NOMO-1 treated with DMSO at 0.1 percent for 48 hours (cell line): ENCODE data around the gene RPS6KA5.
A peak's percentile ranks its signal among the peaks of the same experiment; 100 is the strongest.
"Not testable (repeated sequence)": the region's sequence is repeated elsewhere in the genome, so short reads cannot be mapped to it uniquely, and the experiment has no call there.

Experiments used
- DNase-seq: peaks from one replicate; lab custom pipeline; 2025; ENCODE audit not compliant: unreplicated experiment; lab: John Stamatoyannopoulos, UW

Gene RPS6KA5

DNA sequence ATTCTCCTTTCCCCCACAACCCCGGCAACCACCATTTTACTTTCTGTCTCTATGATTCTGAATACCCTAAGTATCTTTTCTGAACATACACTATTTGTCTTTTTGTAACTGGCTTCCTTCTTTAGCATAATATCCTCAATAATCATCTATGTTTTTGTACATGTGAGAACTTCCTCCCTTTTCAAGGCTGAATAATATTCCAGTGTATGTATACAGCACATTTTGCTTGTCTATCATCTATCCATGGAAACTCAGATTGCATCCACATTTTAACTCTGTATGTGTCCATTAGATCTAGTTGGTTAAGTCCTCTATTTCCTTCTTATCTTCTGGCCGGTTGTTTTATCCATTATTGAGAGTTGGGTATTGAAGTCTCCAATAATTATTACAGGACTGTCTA is 180.2 kb downstream of the RPS6KA5 start:
- no peak for DNase-seq

DNA sequence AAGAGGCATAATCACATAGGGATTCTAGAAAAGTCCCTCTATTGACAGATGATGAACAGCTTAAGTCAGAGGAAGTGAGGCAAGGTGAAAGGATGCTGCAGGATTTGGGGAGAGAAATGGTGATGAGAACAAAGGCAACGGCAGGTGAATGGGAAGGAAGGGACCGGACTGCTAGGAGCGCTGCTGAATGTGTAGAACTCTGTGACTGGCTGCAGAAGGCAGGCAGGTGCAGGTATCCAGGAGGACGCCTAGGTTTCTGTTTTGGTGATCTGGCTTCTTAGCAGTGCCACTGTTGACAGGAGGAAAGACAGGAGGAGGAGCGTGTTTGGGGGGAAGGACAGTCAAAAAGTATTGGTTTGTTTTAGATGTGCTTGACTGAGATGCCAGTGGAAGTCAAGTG is 185.8 kb downstream of the RPS6KA5 start:
- no peak for DNase-seq

DNA sequence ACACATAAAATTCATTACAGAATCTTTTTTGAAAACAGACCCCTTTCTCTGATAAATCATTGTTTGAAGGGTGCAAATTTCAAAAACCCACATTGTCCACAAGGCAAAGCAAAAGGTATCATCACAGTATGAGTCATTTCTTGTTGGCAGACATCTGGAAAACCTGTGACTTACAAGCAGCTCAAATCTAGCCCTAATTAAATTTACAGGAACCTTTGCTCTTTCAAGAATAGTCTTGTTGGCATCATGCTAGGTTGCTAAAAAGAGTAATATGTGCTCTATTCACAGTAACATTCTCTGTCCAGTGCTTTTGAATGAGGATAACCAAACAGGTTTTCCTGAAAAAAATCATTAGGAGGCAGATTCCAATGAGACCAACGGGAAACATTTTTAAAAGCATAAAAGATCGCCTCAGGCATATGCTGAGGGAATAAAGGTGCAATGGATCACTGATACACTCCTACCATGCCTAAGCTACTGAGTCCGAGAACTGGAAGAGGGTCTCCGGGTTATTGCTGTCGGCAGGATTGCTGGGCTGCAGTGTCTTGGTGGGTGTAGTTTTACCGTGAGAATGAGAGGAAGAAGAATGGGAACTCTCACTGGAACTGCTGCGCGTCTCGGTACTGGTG is 188.7 kb downstream of the RPS6KA5 start:
- no peak for DNase-seq

DNA sequence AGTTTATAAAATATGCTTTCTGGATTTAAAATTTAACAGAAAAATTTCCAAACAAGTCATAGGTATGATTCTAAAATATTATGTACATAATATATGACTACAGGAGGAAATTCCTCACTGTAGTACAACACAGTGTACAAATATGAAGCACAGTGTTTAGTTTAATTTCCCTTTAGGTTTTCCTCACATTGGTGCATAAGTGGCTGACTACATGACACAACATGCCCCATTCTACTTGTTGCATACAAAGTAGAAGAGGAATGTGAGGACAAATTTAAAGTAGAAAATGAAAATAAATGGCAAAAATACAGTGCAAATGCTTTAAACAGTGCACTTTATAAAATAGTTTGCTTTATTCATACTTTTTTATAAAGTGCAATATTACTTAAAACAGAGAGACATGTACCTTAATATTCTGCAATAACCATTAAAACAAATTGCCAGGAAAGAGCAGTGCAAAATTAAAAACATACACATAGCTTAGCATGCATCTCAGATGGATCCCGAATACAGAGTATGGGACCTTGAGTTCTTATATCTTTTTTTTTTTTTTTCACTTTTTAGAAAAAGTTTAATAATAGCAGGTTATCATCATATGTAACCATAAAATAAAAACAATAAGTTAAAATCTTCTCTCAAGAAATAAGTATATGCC is 189.4 kb downstream of the RPS6KA5 start:
- DNase-seq, result no peak

DNA sequence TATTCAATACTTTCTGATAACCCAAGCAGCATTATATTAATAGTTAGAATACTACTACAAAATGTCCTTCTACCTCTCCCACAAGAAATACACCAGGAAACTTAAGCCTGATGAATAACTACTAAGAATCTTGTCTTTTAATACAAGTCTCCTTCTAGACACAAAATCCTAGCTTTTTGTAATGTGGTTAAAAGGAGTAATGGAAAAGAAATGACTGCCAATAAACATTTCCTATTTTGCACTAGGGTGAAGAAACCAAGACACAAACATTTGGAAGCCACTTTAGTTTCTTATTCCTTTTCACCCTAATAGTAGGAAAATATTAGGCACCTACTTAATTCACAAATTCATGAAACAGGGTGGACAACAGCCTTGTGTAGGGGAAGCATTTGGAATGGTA is 192.9 kb downstream of the RPS6KA5 start:
- DNase-seq, result no peak

DNA sequence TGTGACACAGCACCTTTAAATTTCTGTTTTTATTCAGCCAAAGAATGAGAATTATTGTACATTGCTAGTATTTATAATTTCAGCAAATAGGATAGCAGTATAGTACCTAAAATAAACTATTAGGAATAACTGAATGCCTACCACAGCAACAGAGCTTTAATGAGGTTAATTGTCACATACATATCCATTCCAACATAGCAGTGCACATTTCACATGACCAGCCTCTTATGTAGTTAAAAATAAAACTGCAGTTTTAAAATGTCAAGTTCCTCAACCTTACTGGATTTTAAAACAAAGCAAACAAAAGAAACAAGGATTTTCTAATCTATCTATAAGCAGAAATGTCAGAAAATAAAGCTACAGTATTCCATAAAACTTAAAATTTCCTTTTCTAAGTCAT is 193.6 kb downstream of the RPS6KA5 start:
- no peak for DNase-seq

DNA sequence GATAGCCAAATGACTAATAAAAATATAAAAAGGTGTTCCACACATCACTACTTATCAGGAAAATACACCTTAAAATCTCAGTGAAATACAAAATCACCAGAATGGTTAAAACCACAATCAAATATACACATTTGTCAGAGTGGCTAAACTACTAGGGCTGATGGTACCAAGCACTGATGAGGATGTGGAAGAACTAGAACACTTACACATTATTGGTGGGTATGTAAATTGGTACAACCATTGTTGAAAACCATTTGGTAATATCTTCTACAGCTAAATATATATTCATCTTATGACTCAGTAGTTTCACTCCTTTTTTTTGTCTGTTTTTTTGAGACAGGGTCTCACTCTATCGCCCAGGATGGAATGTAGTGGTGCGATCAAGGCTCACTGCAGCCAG is 195.7 kb downstream of the RPS6KA5 start:
- no peak for DNase-seq

DNA sequence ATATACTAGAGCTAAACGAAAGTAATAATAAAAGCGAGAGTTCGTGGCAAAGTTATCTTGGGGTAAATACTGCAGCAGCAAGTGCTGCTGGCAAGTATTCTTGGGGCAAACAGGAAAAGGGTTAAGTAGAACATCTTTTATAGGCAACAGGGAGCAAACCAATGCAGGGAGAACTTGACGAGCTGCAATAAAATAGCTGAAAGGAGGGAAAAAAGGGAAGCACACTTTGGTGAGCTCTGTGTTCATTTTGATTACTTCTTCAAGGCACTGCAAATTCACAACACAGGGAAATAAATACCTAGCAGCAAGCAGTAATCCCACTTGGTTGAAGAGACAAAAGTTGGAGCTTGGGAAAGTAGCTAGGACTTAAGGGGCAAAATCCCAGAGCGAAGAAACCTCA is 201.9 kb downstream of the RPS6KA5 start:
- peak; percentile 4 for DNase-seq

DNA sequence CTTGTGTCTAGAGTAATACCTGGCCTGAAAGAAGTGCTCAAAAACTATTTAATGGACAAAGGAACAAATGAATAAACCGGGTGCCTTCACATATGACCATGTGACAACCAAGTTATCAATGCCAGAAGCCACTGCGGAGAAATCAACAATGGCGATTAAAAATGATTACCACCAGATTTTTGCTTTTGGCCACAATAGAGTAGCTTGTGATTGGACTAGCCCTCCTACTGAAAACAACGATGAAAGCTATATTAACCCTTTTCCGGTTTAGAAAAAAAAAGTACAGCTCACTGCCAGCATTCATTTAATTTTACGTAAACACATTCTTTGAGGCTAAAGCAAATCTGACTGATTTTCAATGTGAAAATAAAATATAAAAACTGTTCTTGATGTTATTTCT is 202.6 kb downstream of the RPS6KA5 start:
- DNase-seq, result no peak

DNA sequence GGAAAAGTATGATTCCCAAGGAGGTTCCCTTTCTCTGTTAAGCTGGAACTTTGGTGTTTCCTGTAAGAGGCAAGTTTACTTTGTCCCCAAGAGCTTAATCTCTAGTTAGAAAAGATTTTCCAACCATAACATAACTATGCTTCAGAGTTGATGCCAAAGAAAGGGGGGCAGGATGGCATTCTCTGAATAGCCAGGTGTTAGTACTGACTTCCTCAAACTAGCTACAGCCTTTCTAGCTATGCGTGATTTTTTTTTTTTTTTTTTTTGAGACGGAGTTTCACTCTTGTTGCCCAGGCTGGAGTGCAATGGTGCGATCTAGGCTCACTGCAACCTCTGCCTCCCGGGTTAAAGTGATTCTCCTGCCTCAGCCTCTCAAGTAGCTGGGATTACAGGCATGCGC is 204.3 kb downstream of the RPS6KA5 start:
- DNase-seq, result not testable (repeated sequence)

DNA sequence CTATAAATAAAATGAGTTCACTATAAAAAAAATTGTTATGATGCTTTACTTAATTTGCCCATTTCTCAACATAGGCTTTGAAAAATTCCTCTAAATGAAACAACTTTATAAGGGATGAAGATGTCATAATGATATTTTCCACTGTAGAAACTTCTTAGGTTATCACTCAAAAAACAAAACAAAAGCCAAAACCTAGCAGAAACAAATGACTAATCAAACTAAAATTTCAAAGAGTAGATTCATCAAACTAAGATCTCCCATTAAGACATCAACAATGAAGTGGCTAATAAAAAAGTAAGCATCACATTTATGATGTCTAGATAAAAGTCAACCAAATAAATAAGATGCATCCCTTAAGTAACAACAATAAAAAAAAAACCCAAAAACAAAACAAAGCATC is 207.3 kb downstream of the RPS6KA5 start:
- no peak for DNase-seq

DNA sequence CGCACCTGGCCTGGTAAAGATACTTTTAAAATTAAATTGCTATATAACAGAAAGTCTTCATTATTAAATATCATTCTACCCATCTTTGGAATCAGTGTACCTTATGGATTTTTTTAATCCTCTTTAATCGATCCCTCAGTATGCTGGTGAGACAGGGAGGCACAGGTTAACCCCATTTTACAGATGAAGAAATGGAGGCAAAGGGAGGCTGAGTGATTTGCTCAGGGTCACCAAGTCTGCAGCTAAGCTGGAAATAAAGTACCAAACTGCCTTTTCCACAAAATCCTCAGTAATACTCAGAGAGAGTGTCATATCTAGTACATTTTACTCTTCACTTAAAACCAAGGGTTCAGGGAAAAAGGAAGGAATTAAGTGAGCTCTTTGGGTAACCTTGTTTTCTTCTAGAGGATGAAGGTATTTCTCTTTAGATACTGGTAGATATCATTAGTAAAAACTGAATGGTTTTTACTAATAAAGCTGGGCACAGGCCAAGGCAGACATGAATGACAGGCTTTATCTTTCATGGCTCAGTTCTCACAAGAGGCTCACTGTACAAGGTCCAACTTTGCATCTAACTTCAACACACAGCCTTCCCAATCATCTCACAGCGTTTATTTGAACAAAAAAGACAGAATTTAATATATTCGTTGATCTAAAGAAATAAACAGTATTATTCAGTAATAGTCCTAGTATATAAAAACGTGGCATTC is 209.0 kb downstream of the RPS6KA5 start:
- no peak for DNase-seq

DNA sequence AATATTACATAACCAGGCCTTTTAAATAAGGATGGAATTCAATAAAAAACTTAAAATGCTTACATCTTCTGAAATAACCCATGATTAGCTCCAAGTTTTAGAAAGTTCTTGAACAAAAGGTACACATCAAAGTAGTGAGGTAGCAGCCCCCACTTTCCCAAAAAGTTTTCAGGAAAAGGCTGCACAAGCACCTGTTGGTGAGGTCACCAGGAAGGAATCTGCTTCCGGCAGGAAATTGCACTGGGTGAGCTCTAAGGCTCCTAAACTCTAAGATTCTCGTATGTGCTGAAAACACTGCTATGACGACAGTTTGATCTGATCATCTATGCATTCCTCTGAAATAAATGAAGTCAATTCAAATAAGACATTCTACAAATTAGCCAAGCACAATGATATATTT is 210.0 kb downstream of the RPS6KA5 start:
- no peak for DNase-seq

DNA sequence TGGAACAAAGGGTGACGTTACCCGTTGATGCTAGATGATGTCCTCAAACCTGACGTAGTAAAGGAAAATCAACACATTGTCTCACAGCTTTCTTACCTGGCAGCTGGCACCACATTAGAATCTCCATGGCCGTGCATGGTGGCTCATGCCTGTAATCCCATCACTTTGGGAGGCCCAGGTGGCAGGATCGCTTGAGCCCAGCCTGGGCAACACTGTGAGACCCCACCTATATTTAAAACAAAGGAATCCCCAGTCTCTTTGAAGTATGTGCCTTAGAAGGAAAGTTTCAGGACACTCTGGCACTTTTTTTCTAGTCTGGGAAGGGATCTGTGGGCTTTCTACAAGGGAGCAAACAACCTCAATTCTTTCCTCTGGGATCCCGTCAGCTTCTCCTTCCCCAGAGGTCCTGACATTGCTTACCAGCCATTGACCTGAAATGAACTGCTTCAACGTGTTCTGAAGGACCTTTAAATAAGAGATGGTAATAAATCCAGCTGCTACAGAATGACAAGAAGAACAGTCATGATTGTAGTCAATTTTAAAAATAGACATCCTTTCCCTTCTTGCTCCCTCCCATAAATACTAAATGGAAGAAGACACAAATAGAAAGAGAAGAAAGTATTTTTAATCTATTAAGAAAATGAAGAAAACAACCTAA is 210.5 kb downstream of the RPS6KA5 start:
- no peak for DNase-seq

DNA sequence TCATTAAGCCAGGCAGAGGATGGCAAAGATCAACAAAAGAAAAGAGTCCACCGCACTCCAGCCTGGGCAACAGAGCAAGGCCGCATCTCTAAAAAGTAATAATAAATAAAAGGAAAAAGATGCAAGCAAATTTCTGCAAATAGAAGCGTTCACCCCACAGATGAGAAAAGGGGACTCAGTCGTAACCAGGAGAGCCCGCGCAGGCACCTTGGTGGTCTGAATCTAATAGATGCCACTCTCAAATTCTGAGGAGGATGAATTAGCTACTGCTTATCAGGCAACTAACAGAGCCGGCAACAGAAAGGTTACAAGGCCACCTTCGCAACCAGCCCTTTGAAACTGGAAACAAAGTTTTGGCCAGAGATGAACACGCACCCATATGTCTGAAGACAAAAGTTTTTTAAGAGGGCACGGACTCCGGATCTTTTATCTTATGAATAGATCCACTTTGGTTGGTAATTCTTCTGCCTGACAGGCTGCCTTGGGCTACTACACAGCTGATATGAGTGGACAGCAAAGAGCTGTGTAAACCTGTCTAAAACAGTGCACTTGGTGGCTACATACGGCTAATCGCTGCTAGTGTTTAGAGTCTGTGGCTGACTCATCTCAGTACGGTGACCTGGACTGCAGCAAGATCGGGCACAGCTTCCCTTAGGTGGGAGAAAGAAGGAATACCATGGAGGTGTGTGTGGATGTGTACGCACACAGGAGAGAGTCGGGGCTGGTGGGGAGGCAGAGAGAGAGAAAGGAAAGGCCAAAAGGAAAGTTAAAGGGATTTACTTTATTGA is 211.3 kb downstream of the RPS6KA5 start:
- no peak for DNase-seq

DNA sequence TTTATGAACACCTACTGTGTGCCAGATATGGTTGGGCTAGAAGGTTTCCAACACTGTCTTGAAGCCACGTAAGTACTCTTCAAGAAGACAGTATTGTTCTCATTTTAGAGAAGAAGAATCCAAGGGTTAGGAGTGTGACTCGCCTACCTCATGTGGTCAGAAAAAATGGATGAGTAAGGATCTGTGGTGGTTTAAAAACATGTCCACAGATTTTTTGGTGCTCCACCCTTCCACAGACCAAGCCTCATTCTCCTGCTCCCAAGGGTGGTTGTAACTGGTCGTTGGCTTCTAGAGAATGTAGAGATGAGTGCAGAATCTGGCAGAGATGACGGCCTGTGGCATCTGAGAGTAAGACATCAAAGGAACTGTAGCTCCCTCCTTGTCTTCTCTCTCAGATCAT is 213.9 kb downstream of the RPS6KA5 start:
- DNase-seq, result no peak

DNA sequence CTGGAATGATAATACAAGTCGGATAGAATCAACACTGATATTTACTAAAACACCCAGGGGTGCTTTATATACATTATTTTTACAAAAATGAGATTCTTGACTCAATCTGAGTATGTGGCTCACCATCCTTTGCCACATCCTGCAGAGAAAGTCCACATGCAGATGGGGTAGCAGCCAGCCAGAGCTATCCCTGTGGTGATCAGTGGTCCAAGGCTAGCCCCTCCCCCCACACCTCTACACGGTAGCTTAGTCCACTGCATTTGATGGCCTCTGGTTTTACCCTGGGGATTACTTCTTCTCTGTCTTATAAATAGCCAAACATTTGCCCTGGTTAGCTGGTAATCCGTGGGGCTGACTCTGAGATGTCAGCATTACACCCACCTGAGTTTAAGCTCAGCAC is 216.1 kb downstream of the RPS6KA5 start:
- DNase-seq, result no peak

DNA sequence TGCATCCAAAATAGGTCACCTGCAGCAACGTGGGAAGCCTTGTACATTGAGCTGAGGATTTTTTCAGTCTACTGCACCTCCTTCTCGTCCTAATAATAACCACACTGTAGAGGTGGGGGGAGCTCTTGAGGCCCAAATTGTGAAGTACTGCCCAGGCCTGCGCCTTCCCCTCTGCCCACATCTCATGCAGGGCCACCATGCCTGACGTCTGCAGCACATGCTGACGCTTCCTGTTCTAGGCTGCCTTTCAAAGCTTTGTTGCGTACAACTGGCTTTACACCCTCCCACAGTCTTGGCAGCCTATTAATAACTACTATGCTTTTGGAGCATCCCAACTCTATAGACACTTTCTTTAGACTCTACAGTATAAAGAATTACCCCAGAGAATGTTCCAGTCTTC is 217.7 kb downstream of the RPS6KA5 start:
- DNase-seq, result no peak

DNA sequence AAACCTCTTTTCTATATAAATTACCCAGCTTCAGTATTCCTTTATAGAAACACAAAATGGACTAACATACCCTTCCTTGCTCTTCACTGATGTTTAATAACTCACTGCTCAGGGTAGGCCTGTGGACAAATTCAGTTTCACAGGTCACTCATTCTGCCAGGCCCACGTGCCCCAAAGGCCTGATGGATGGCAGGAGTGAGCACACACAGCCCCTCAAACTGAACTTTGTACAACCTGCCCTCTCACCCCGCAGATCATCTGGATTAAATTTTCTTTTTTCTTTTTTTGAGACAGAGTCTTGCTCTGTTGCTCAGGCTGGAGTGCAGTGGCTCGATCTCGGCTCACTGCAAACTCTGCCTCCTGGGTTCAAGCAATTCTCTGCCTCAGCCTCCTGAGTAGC is 219.8 kb downstream of the RPS6KA5 start:
- not testable (repeated sequence) for DNase-seq

DNA sequence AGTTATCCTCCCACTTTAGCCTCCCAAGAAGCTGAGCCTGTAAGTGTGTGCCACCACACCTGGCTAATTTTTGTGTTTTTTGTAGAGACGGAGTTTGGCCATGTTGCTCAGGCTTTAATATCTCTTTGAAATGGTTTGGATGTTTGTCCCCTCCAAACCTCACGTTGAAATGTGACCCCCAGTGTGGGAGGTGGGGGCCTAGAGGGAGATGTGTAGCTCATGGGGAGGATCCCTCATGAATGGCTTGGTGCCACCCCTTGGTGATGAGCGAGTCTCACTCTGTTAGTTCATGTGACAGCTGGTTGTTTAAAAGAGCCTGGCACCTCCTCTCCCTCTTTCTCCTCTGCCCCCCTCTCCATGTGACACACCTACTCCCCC is 220.6 kb downstream of the RPS6KA5 start:
- no peak for DNase-seq
